H54 (cell line): Measurements from ENCODE around the gene INHBE.

ENCODE experiments used
- DNase-seq: peaks from one replicate; pipeline ENCODE4 v3.0.0; 2011; ENCODE audit warnings: low spot score, mixed read lengths; ENCODE audit not compliant: insufficient read length
- FAIRE-seq: peaks from 3 replicates; lab custom pipeline; 2011; peaks lifted over from hg19 to GRCh38; lab: Jason Lieb, UNC
- POLR2A ChIP-seq: IDR thresholded peaks from 2 replicates; pipeline ENCODE4 v1.6.1; 2011; ENCODE audit warnings: low read depth, mild to moderate bottlenecking, low read length

The INHBE gene

GRCh38 chr12:57450057-57450456 is 5.0 kb upstream of the INHBE start:
- DNase-seq (no peak), FAIRE-seq (no peak)
- no peak for TF ChIP-seq POLR2A

GRCh38 chr12:57451233-57451778 is 3.8 kb upstream of the INHBE start:
- no peak for FAIRE-seq
- no peak for TF ChIP-seq POLR2A
- DNase-seq = no peak

GRCh38 chr12:57452181-57452936 is 2.7 kb upstream of the INHBE start:
- no peak for DNase-seq
- FAIRE-seq = no peak
- TF ChIP-seq POLR2A = 0 out of 2 replicates have a peak, but pooled peaks have one; percentile 30

- FAIRE-seq = no peak
Measured at GRCh38 chr12:57452937-57453509, 2.1 kb upstream of the INHBE start.

GRCh38 chr12:57454213-57454565 is 918 bp upstream of the INHBE start:
- no peak for TF ChIP-seq POLR2A
- DNase-seq (no peak), FAIRE-seq (no peak)

More at GRCh38 chr12:57452937-57453509, 2.1 kb upstream of the INHBE start:
- DNase-seq = peak; percentile 54
- TF ChIP-seq POLR2A = no peak

GRCh38 chr12:57455374-57456144 is 452 bp downstream of the INHBE start:
- DNase-seq (no peak), FAIRE-seq (no peak)
- no peak for TF ChIP-seq POLR2A

- no peak for TF ChIP-seq POLR2A
- FAIRE-seq (no peak), DNase-seq (no peak)
Measured at GRCh38 chr12:57456145-57456700, 1.1 kb downstream of the INHBE start.

- no peak for DNase-seq
- no peak for FAIRE-seq
- no peak for TF ChIP-seq POLR2A
Measured at GRCh38 chr12:57456737-57457490, 1.8 kb downstream of the INHBE start.

- no peak for DNase-seq
- TF ChIP-seq POLR2A = no peak
- FAIRE-seq = no peak
Measured at GRCh38 chr12:57458665-57459054, 3.6 kb downstream of the INHBE start.

GRCh38 chr12:57459055-57459749 is 4.1 kb downstream of the INHBE start:
- DNase-seq = peak; percentile 76
- no peak for FAIRE-seq
- TF ChIP-seq POLR2A = 0 out of 2 replicates have a peak, but pooled peaks have one; percentile 7

GRCh38 chr12:57459750-57460467 is 4.8 kb downstream of the INHBE start, which contains the start of gene GLI1:
TSS of gene GLI1 (plus strand) at chr12:57459785. CDS start at chr12:57463692, 3,907 bp downstream.
- no peak for DNase-seq
- FAIRE-seq = no peak
- no peak for TF ChIP-seq POLR2A

- DNase-seq (no peak), FAIRE-seq (no peak)
- no peak for TF ChIP-seq POLR2A
Measured at GRCh38 chr12:57460468-57460784, 5.3 kb downstream of the INHBE start.
